Uterus (tissue), 2 donors: ENCODE results near the gene S100Z.
"Not testable (repeated sequence)": the region's sequence is repeated elsewhere in the genome, so short reads cannot be mapped to it uniquely, and the experiment has no call there.

Experiments used
- CTCF ChIP-seq, 4 experiments: fragments of 200-600 bp in 2 of 4; fragments of 450-650 bp in 2 of 4; sonication (generic) in 2 of 4; IDR thresholded peaks; one replicate each; pipeline ENCODE4 v1.5.1; 2016 to 2019; ENCODE audit warnings: antibody characterized with exemption in 4 of 4, mild to moderate bottlenecking in 2 of 4, moderate library complexity in 1 of 4
- POLR2A ChIP-seq, 2 donors: fragments of 450-650 bp; IDR thresholded peaks; one replicate each; pipeline ENCODE4 v1.6.1; 2016; ENCODE audit warnings: antibody characterized with exemption in 2 of 2, mild to moderate bottlenecking in 1 of 2, moderate library complexity in 1 of 2

- TF ChIP-seq POLR2A, CTCF (IDR thresholded peaks at IDR 0.05): not testable (repeated sequence)
Observed at GRCh38 chr5:76945238-76945637, 95.4 kb downstream of the S100Z start.
